ENCODE measurements around the gene RFWD3.

GRCh38 chr16:74667255-74667700 is 601 bp upstream of the RFWD3 start:
- TF ChIP-seq NANOG (IDR thresholded peaks at IDR 0.05; ENCODE audit: insufficient read depth, low read depth, low read length, poor library complexity, severe bottlenecking), result no peak
- peak in 1 of 2 experiments; percentile 40; a peak in 1 of 3 replicates for TF ChIP-seq POLR2A (IDR thresholded peaks at IDR 0.05; ENCODE audit: control extremely low read depth in 1 of 2, low read depth in 2 of 2, low read length in 2 of 2)
- TF ChIP-seq CHD2 (IDR thresholded peaks at IDR 0.05; ENCODE audit: low read length), result no peak
- TF ChIP-seq TBP (IDR thresholded peaks at IDR 0.05; ENCODE audit: low read depth, low read length), result peak; percentile 39; the same call in 1 of the 2 replicates
- TF ChIP-seq ZNF274 (IDR thresholded peaks at IDR 0.05; ENCODE audit: borderline replicate concordance, extremely low read depth, low read length), result no peak

Measured in H1 (cell line).